Endothelial cell of umbilical vein (primary cell): ENCODE results near the gene ARL5B. TPM values are rescaled to one million over a fixed set of nuclear protein-coding genes. Genes with fewer than 3 reads are reported as not detected.

Experiments used
- BruUV-seq: library from RNA; stranded (reverse); fragments of 400-500 nt; replicated peaks from 2 replicates; lab custom pipeline; 2021; lab: Mats Ljungman, UMichigan
- CTCF ChIA-PET: fragments of 300-600, 350-600 bp; sonication (Branson Sonifier 250); formaldehyde crosslinking; loops from one replicate; lab custom pipeline; 2021; ENCODE audit warnings: antibody characterized with exemption, inconsistent platforms; lab: Charles Lee
- POLR2A ChIA-PET: fragments of 300-600, 350-600 bp; sonication (Branson Sonifier 250); formaldehyde crosslinking; loops from one replicate; lab custom pipeline; 2021; ENCODE audit warnings: antibody characterized with exemption, inconsistent platforms; lab: Charles Lee
- DNase-seq: peaks from one replicate; pipeline ENCODE4 v3.0.0-alpha.2; 2011; ENCODE audit warnings: low read depth, low spot score
- FAIRE-seq: peaks from 2 replicates; lab custom pipeline; 2011; peaks lifted over from hg19 to GRCh38; lab: Jason Lieb, UNC
- H2AFZ ChIP-seq: 2 replicates; pipeline ENCODE4 v1.6.0; 2012; ENCODE audit warnings: low read depth, low read length, control low read depth, inconsistent platforms
- H3K27ac ChIP-seq: 2 replicates; pipeline ENCODE4 v1.5.1; 2011; ENCODE audit warnings: low read depth, mild to moderate bottlenecking, control low read depth, low read length, moderate library complexity; ENCODE audit not compliant: insufficient read depth
- H3K27me3 ChIP-seq, 2 experiments: 2 replicates each; pipeline versions ENCODE4 v1.6.0 to v1.6.1; 2011; ENCODE audit warnings: low read length in 2 of 2, mixed read lengths in 1 of 2; ENCODE audit not compliant: control insufficient read depth in 2 of 2, insufficient read depth in 2 of 2
- H3K36me3 ChIP-seq, 2 experiments: 2 replicates in 1 of 2; 3 replicates in 1 of 2; pipeline ENCODE4 v1.5.1; 2011; ENCODE audit warnings: low read length in 2 of 2, mild to moderate bottlenecking in 1 of 2, moderate library complexity in 1 of 2; ENCODE audit not compliant: control insufficient read depth in 2 of 2, insufficient read depth in 2 of 2; ENCODE audit errors: extremely low read depth in 1 of 2
- H3K4me1 ChIP-seq: 3 replicates; pipeline ENCODE4 v1.5.1; 2011; ENCODE audit warnings: mild to moderate bottlenecking, low read length; ENCODE audit not compliant: control insufficient read depth, insufficient read depth; ENCODE audit errors: extremely low read depth
- H3K4me2 ChIP-seq: 2 replicates; pipeline ENCODE4 v1.6.1; 2011; ENCODE audit warnings: low read length, control low read depth, mixed read lengths; ENCODE audit not compliant: insufficient read depth
- H3K4me3 ChIP-seq, 3 experiments: fragments of 200-600 bp in 1 of 3; sonication (generic), shearing (Covaris generic) in 1 of 3; replicated peaks in 1 of 3; 2 replicates each; pipeline ENCODE4 v1.5.1; 2011 to 2016; ENCODE audit warnings: control low read depth in 3 of 3, low read length in 3 of 3, mild to moderate bottlenecking in 2 of 3, inconsistent platforms in 1 of 3, low read depth in 1 of 3, moderate library complexity in 1 of 3; ENCODE audit not compliant: insufficient read depth in 1 of 3
- H3K79me2 ChIP-seq: 2 replicates; pipeline ENCODE4 v1.6.0; 2012; ENCODE audit warnings: low read length, inconsistent platforms; ENCODE audit not compliant: control insufficient read depth, insufficient read depth
- H3K9ac ChIP-seq: replicated peaks from 2 replicates; pipeline ENCODE3; 2011; ENCODE audit warnings: low read length, control low read depth; ENCODE audit not compliant: insufficient read depth; ENCODE audit errors: extremely low read depth
- H3K9me1 ChIP-seq: replicated peaks from 3 replicates; pipeline ENCODE4 v1.6.0; 2011; ENCODE audit warnings: mild to moderate bottlenecking, low read length; ENCODE audit not compliant: control insufficient read depth, insufficient read depth; ENCODE audit errors: extremely low read depth
- H3K9me3 ChIP-seq: replicated peaks from 2 replicates; pipeline ENCODE4 v1.5.1; 2012; ENCODE audit warnings: low read length, inconsistent platforms; ENCODE audit not compliant: control insufficient read depth, insufficient read depth
- H4K20me1 ChIP-seq: replicated peaks from 2 replicates; pipeline ENCODE3; 2011; ENCODE audit warnings: mild to moderate bottlenecking, low read length; ENCODE audit not compliant: control insufficient read depth, insufficient read depth; ENCODE audit errors: extremely low read depth
- CTCF ChIP-seq, 2 donors: IDR thresholded peaks; 1 replicate in 1 of 2; 2 replicates in 1 of 2; pipeline ENCODE4 v1.5.1; 2011; ENCODE audit warnings: low read length in 2 of 2, mild to moderate bottlenecking in 2 of 2, moderate library complexity in 2 of 2, control low read depth in 1 of 2, inconsistent platforms in 1 of 2, low read depth in 1 of 2; ENCODE audit not compliant: insufficient read depth in 1 of 2; ENCODE audit errors: extremely low read depth in 1 of 2
- EZH2 ChIP-seq: IDR thresholded peaks from 2 replicates; pipeline ENCODE4 v1.6.1; 2012; ENCODE audit warnings: borderline replicate concordance, low read depth, mild to moderate bottlenecking, moderate library complexity, low read length, inconsistent platforms; ENCODE audit not compliant: severe bottlenecking
- FOS ChIP-seq: IDR thresholded peaks from 2 replicates; pipeline ENCODE4 v1.6.1; 2011; ENCODE audit warnings: mild to moderate bottlenecking, low read length, moderate library complexity, borderline replicate concordance; ENCODE audit not compliant: insufficient read depth
- GATA2 ChIP-seq: IDR thresholded peaks from 2 replicates; pipeline ENCODE4 v1.7.0; 2011; ENCODE audit warnings: low read depth, mild to moderate bottlenecking, moderate library complexity, mixed read lengths, low read length; ENCODE audit not compliant: insufficient read length, insufficient read depth
- JUN ChIP-seq: IDR thresholded peaks from 2 replicates; pipeline ENCODE4 v1.6.1; 2011; ENCODE audit warnings: borderline replicate concordance, low read depth; ENCODE audit not compliant: insufficient read length, insufficient read depth
- MAX ChIP-seq: IDR thresholded peaks from 2 replicates; pipeline ENCODE4 v1.6.1; 2011; ENCODE audit not compliant: insufficient read depth, insufficient read length
- MYC ChIP-seq: IDR thresholded peaks from one replicate; pipeline ENCODE4 v1.6.1; 2011; ENCODE audit warnings: mild to moderate bottlenecking, low read depth, low read length
- POLR2A ChIP-seq: IDR thresholded peaks from 2 replicates; pipeline ENCODE4 v1.6.1; 2012; ENCODE audit warnings: low read depth, mild to moderate bottlenecking, control low read depth, low read length
- POLR2AphosphoS5 ChIP-seq: IDR thresholded peaks from 2 replicates; pipeline ENCODE4 v1.6.1; 2012; ENCODE audit warnings: low read depth, mild to moderate bottlenecking, control low read depth, low read length, moderate library complexity; ENCODE audit not compliant: insufficient read depth
- dilution Hi-C: fragments of 300-500 bp; cut with MboI; formaldehyde crosslinking; loops from one replicate; pipeline ENCODE4 v1.15.0; 2019; ENCODE audit warnings: low sequenced_read_pairs; ENCODE audit not compliant: extremely low pct_ligation_motif_present
- intact Hi-C: fragments of 100-400 bp; cut with micrococcal nuclease; formaldehyde crosslinking; loops from one replicate; pipeline ENCODE4 v1.10.0; 2022
- polyA plus RNA-seq, 4 experiments: library from polyadenylated mRNA; depleted of rRNA in 3 of 4; stranded (reverse) in 3 of 4; unstranded in 1 of 4; fragments of >200 nt; gene quantifications; 2 replicates each; pipeline versions ENCODE4 v1.2.1 to v1.2.3, GENCODE V29; 2011 to 2012; ENCODE audit warnings: missing spikeins in 1 of 4
- total RNA-seq: library from RNA; stranded (reverse); gene quantifications from 2 replicates; pipeline ENCODE4 v1.2.3, GENCODE V29; 2021

Gene ARL5B
- total and polyA plus RNA-seq, 2 donors (not counting 3 experiments of a cell fraction or from before 2014, with no cell fraction given), result 5.1 to 19.1 TPM

GRCh38 chr10:18689498-18689897, 30.3 kb downstream of the ARL5B start:
- Histone ChIP-seq H3K4me3 (no peak overlapping the region), H3K9ac (no peak overlapping the region), H3K9me3 (no peaks in the 10 kb centered on the region), H3K9me1 (no peaks in the 10 kb centered on the region), H3K79me2 (no peaks in the 10 kb centered on the region), H3K4me1 (no peaks in the 10 kb centered on the region), H3K36me3 (no peaks in the 10 kb centered on the region), H2AFZ (no peak overlapping the region), H4K20me1 (no peaks in the 10 kb centered on the region), H3K4me2 (no peak overlapping the region), H3K27ac (no peak overlapping the region), H3K27me3 (no peaks in the 10 kb centered on the region)
- ChIA-PET CTCF (no interaction called here), POLR2A (no interaction called here)
- TF ChIP-seq MAX (no peak), POLR2A (no peak), POLR2AphosphoS5 (no peak), MYC (no peak), JUN (no peak), EZH2 (no peak), FOS (no peak), GATA2 (no peak), CTCF (IDR thresholded peaks at IDR 0.05; ENCODE audit: extremely low read depth in 1 of 2, insufficient read depth in 1 of 2, low read depth in 1 of 2, low read length in 2 of 2) (no peak)
- DNase-seq, result no peak
- BruUV-seq, result no TSS peak
- FAIRE-seq, result no peak
- intact Hi-C loops (no loop called here), dilution Hi-C loops (no loop called here)
